ENCODE data around the gene TRAF7.

The TRAF7 gene

GRCh38 chr16:2154533-2155090, 970 bp upstream of the TRAF7 start:
- Histone ChIP-seq H3K4ac (ENCODE audit: low read depth, low read length) (peak overlapping the region; percentile 85), H2BK5ac (ENCODE audit: low read depth, low read length, poor library complexity) (peak overlapping the region; percentile 80), H3K14ac (ENCODE audit: low read length) (peak overlapping the region; percentile 90), H3K9ac (ENCODE audit: low read length) (peak overlapping the region; percentile 100), H3K4me3 (ENCODE audit: low read depth, low read length) (peak overlapping the region; percentile 98), H3K23ac (ENCODE audit: low read length) (no peak overlapping the region), H4K91ac (ENCODE audit: low read depth, low read length) (peak overlapping the region; percentile 71), H3K4me2 (ENCODE audit: low read length) (peak overlapping the region; percentile 90), H3K9me3 (ENCODE audit: insufficient read depth, low read depth, low read length) (peaks cover 2% of the 10 kb centered on the region), H3K18ac (ENCODE audit: low read length) (peak overlapping the region; percentile 63), H2AK5ac (ENCODE audit: low read length) (peak overlapping the region; percentile 96), H4K12ac (ENCODE audit: low read depth, low read length) (peak overlapping the region; percentile 49), H2BK12ac (ENCODE audit: low read length) (no peak overlapping the region), H3K79me1 (ENCODE audit: low read length) (peaks cover 20% of the 10 kb centered on the region), H3K27ac (ENCODE audit: low read depth, low read length) (peak overlapping the region; percentile 44), H2BK120ac (ENCODE audit: insufficient read depth, low read length, poor library complexity) (peak overlapping the region; percentile 59), H3K79me2 (ENCODE audit: control insufficient read depth, insufficient read depth, low read length, poor library complexity) (peaks cover 49% of the 10 kb centered on the region), H3K4me1 (ENCODE audit: control insufficient read depth in 1 of 2, insufficient read depth in 2 of 2, low read length in 2 of 2) (peaks cover 31 to 38% of the 10 kb centered on the region in 2 experiments), H3K27me3 (ENCODE audit: insufficient read depth, low read length) (no peaks in the 10 kb centered on the region), H2AFZ (ENCODE audit: insufficient read depth, low read length, poor library complexity) (no peak overlapping the region), H3K36me3 (ENCODE audit: control insufficient read depth in 1 of 2, insufficient read depth in 2 of 2, low read length in 2 of 2) (peaks cover 24 to 29% of the 10 kb centered on the region in 2 experiments), H4K8ac (ENCODE audit: low read depth, low read length) (peak overlapping the region; percentile 47)
- DNase-seq: no peak
- no CpG with 5 or more reads among the region's 23 CpGs for WGBS (ENCODE audit: extremely low coverage, insufficient coverage, insufficient read length)

GRCh38 chr16:2155977-2156848, 631 bp downstream of the TRAF7 start:
- WGBS (ENCODE audit: extremely low coverage, insufficient coverage, insufficient read length): no CpG with 5 or more reads among the region's 47 CpGs
- no peaks in the 10 kb centered on the region for H3K27me3 ChIP-seq (ENCODE audit: insufficient read depth, low read length)
- H3K4me1 ChIP-seq (ENCODE audit: control insufficient read depth in 1 of 2, insufficient read depth in 2 of 2, low read length in 2 of 2): peaks cover 22 to 32% of the 10 kb centered on the region in 2 experiments
- H2BK120ac ChIP-seq (ENCODE audit: insufficient read depth, low read length, poor library complexity): peak overlapping the region; percentile 53
- peak overlapping the region; percentile 24 for H3K27ac ChIP-seq (ENCODE audit: low read depth, low read length)
- H3K9ac ChIP-seq (ENCODE audit: low read length): peak overlapping the region; percentile 88
- peak overlapping the region; percentile 84 for H4K12ac ChIP-seq (ENCODE audit: low read depth, low read length)
- peak overlapping the region; percentile 60 for H3K14ac ChIP-seq (ENCODE audit: low read length)
- no peak overlapping the region for H3K23ac ChIP-seq (ENCODE audit: low read length)
- H3K4me2 ChIP-seq (ENCODE audit: low read length): peak overlapping the region; percentile 90
- peaks cover 23 to 29% of the 10 kb centered on the region in 2 experiments for H3K36me3 ChIP-seq (ENCODE audit: control insufficient read depth in 1 of 2, insufficient read depth in 2 of 2, low read length in 2 of 2)
- peak overlapping the region; percentile 78 for H3K4ac ChIP-seq (ENCODE audit: low read depth, low read length)
- H2AFZ ChIP-seq (ENCODE audit: insufficient read depth, low read length, poor library complexity): peak overlapping the region; percentile 56
- peak overlapping the region; percentile 75 for H2AK5ac ChIP-seq (ENCODE audit: low read length)
- peak in 1 of 2 donors; percentile 41 for DNase-seq
- H4K8ac ChIP-seq (ENCODE audit: low read depth, low read length): peak overlapping the region; percentile 67
- H4K91ac ChIP-seq (ENCODE audit: low read depth, low read length): peak overlapping the region; percentile 75
- peaks cover 56% of the 10 kb centered on the region for H3K79me2 ChIP-seq (ENCODE audit: control insufficient read depth, insufficient read depth, low read length, poor library complexity)
- peak overlapping the region; percentile 81 for H3K4me3 ChIP-seq (ENCODE audit: low read depth, low read length)
- no peak overlapping the region for H2BK12ac ChIP-seq (ENCODE audit: low read length)
- H2BK5ac ChIP-seq (ENCODE audit: low read depth, low read length, poor library complexity): peak overlapping the region; percentile 34
- H3K18ac ChIP-seq (ENCODE audit: low read length): peak overlapping the region; percentile 90
- peaks cover 20% of the 10 kb centered on the region for H3K79me1 ChIP-seq (ENCODE audit: low read length)
- H3K9me3 ChIP-seq (ENCODE audit: insufficient read depth, low read depth, low read length): peaks cover 2% of the 10 kb centered on the region

DNA sequence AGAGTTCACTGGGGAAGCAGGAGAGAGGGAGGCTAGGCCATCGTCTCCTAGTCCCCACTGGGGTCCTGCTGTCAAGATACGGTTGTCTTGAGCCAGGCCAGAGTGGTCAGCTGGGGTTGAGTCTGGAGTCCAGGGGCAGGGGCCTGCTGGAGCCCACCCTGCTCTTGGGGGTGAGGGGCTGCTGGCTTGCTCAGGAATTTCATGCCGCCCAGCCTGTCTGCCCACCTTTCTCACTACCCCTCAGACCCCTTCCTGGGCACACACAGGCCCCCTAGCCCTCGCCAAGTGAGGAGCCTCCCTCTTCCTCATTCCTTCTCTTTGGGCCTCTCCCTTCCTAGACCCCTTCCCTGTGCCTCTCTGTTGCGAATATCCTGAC, 1.3 kb downstream of the TRAF7 start:
- H3K18ac ChIP-seq (ENCODE audit: low read length): no peak overlapping the region

DNA sequence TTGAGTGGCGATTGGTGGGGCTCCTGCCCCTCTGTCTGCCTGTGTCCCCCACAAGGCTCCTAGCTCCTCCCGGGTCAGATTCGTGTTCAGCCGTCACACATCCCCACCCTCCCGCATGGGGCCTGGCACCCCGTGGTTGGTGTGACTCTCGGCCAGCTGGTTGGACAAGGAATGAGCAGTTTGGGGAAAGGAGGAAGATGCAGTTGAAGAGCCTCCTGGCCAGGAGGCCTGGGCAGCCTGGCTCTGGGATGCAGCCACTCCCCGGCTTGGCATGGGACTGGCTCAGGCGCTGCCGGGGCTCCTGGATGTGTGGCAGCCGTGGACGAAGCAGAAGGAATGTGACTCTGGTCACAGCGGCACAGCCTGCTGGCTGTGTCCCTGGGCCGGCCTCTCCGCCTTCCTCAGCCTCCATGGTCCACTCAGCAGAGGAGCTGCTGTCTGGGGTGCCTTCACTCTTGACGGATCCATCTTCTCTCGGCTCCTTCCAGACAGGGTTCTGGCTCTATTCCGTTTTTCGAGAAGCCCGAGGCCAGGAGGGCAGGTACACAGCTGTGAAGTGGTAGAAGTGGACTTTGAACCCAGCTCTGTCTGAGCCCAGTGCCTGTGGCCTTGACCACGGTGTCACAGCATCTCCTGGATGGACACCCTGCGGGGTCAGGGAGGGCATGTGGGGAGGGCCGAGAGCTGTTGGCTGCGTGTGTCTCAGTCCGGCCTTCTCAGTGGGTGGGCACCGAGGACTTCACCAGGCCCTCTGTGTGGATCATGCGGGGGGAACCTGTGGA, 2.1 kb downstream of the TRAF7 start:
- Histone ChIP-seq H3K36me3 (ENCODE audit: control insufficient read depth in 1 of 2, insufficient read depth in 2 of 2, low read length in 2 of 2) (peaks cover 17 to 21% of the 10 kb centered on the region in 2 experiments), H3K23ac (ENCODE audit: low read length) (no peak overlapping the region), H3K9me3 (ENCODE audit: insufficient read depth, low read depth, low read length) (peaks cover 5% of the 10 kb centered on the region), H3K14ac (ENCODE audit: low read length) (no peak overlapping the region), H3K4me1 (ENCODE audit: control insufficient read depth in 1 of 2, insufficient read depth in 2 of 2, low read length in 2 of 2) (peaks cover 19 to 24% of the 10 kb centered on the region in 2 experiments), H2AFZ (ENCODE audit: insufficient read depth, low read length, poor library complexity) (no peak overlapping the region), H3K79me2 (ENCODE audit: control insufficient read depth, insufficient read depth, low read length, poor library complexity) (peaks cover 58% of the 10 kb centered on the region), H3K79me1 (ENCODE audit: low read length) (peaks cover 20% of the 10 kb centered on the region), H2BK120ac (ENCODE audit: insufficient read depth, low read length, poor library complexity) (no peak overlapping the region), H2AK5ac (ENCODE audit: low read length) (no peak overlapping the region), H3K4me3 (ENCODE audit: low read depth, low read length) (no peak overlapping the region), H4K12ac (ENCODE audit: low read depth, low read length) (no peak overlapping the region), H4K8ac (ENCODE audit: low read depth, low read length) (no peak overlapping the region), H3K9ac (ENCODE audit: low read length) (no peak overlapping the region), H4K91ac (ENCODE audit: low read depth, low read length) (no peak overlapping the region), H3K4ac (ENCODE audit: low read depth, low read length) (peak overlapping the region; percentile 78), H2BK12ac (ENCODE audit: low read length) (no peak overlapping the region), H3K4me2 (ENCODE audit: low read length) (no peak overlapping the region), H2BK5ac (ENCODE audit: low read depth, low read length, poor library complexity) (no peak overlapping the region), H3K27me3 (ENCODE audit: insufficient read depth, low read length) (no peaks in the 10 kb centered on the region), H3K27ac (ENCODE audit: low read depth, low read length) (no peak overlapping the region), H3K18ac (ENCODE audit: low read length) (no peak overlapping the region)
- DNase-seq: no peak
- WGBS (ENCODE audit: extremely low coverage, insufficient coverage, insufficient read length): no CpG with 5 or more reads among the region's 27 CpGs

More for the DNA sequence above, 1.3 kb downstream of the TRAF7 start:
- whole genome bisulfite sequencing (ENCODE audit: extremely low coverage, insufficient coverage, insufficient read length): no CpG with 5 or more reads among the region's 5 CpGs
- H2BK120ac ChIP-seq (ENCODE audit: insufficient read depth, low read length, poor library complexity): no peak overlapping the region
- no peak overlapping the region for H2AFZ ChIP-seq (ENCODE audit: insufficient read depth, low read length, poor library complexity)
- DNase-seq: no peak
- peaks cover 21 to 27% of the 10 kb centered on the region in 2 experiments for H3K4me1 ChIP-seq (ENCODE audit: control insufficient read depth in 1 of 2, insufficient read depth in 2 of 2, low read length in 2 of 2)
- peak overlapping the region; percentile 33 for H3K9ac ChIP-seq (ENCODE audit: low read length)
- peak overlapping the region; percentile 78 for H3K4ac ChIP-seq (ENCODE audit: low read depth, low read length)
- no peak overlapping the region for H4K8ac ChIP-seq (ENCODE audit: low read depth, low read length)
- no peak overlapping the region for H4K91ac ChIP-seq (ENCODE audit: low read depth, low read length)
- no peak overlapping the region for H3K23ac ChIP-seq (ENCODE audit: low read length)
- H3K79me1 ChIP-seq (ENCODE audit: low read length): peaks cover 20% of the 10 kb centered on the region
- H3K79me2 ChIP-seq (ENCODE audit: control insufficient read depth, insufficient read depth, low read length, poor library complexity): peaks cover 58% of the 10 kb centered on the region
- no peak overlapping the region for H3K4me3 ChIP-seq (ENCODE audit: low read depth, low read length)
- no peak overlapping the region for H2AK5ac ChIP-seq (ENCODE audit: low read length)
- no peak overlapping the region for H3K27ac ChIP-seq (ENCODE audit: low read depth, low read length)
- H2BK5ac ChIP-seq (ENCODE audit: low read depth, low read length, poor library complexity): no peak overlapping the region
- no peak overlapping the region for H3K14ac ChIP-seq (ENCODE audit: low read length)
- no peak overlapping the region for H4K12ac ChIP-seq (ENCODE audit: low read depth, low read length)
- H3K36me3 ChIP-seq (ENCODE audit: control insufficient read depth in 1 of 2, insufficient read depth in 2 of 2, low read length in 2 of 2): peaks cover 19 to 24% of the 10 kb centered on the region in 2 experiments
- H3K27me3 ChIP-seq (ENCODE audit: insufficient read depth, low read length): no peaks in the 10 kb centered on the region
- H3K9me3 ChIP-seq (ENCODE audit: insufficient read depth, low read depth, low read length): peaks cover 2% of the 10 kb centered on the region
- H2BK12ac ChIP-seq (ENCODE audit: low read length): no peak overlapping the region
- peak overlapping the region; percentile 90 for H3K4me2 ChIP-seq (ENCODE audit: low read length)
